AG09319 (cell line): Measurements from ENCODE around the gene LIMCH1.

Source experiments
- DNase-seq: peaks from one replicate; pipeline ENCODE4 v3.0.0-alpha.2; 2010; ENCODE audit warnings: low read depth; ENCODE audit errors: extremely low read depth
- TF ChIP-seq, protein P1 (sequence below): IDR thresholded peaks from 2 replicates; pipeline ENCODE4 v1.5.1; 2011; ENCODE audit warnings: low read depth, mild to moderate bottlenecking, inconsistent platforms, low read length, moderate library complexity

Gene LIMCH1

DNA sequence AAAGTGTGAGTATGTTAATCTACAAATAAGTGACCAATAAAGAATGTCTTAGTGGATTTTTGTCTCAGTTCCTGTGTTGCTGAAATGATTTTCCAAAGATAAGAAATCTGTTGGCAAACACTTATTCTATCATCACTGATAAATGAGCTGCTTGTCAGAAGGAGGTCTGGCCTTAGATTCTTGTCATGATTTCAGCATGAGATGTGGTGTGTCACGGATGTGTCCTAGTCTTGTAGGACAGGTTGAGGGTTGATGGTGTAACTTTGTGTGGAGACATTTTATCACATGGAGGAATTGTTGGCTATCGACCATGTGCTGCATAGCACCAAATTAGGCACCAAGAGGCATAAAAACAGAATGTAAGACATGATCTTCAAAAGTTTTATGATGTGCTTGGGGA is 31.8 kb upstream of the LIMCH1 start:
- DNase-seq = no peak
- TF ChIP-seq, protein P1, sequence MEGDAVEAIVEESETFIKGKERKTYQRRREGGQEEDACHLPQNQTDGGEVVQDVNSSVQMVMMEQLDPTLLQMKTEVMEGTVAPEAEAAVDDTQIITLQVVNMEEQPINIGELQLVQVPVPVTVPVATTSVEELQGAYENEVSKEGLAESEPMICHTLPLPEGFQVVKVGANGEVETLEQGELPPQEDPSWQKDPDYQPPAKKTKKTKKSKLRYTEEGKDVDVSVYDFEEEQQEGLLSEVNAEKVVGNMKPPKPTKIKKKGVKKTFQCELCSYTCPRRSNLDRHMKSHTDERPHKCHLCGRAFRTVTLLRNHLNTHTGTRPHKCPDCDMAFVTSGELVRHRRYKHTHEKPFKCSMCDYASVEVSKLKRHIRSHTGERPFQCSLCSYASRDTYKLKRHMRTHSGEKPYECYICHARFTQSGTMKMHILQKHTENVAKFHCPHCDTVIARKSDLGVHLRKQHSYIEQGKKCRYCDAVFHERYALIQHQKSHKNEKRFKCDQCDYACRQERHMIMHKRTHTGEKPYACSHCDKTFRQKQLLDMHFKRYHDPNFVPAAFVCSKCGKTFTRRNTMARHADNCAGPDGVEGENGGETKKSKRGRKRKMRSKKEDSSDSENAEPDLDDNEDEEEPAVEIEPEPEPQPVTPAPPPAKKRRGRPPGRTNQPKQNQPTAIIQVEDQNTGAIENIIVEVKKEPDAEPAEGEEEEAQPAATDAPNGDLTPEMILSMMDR = no peak

DNA sequence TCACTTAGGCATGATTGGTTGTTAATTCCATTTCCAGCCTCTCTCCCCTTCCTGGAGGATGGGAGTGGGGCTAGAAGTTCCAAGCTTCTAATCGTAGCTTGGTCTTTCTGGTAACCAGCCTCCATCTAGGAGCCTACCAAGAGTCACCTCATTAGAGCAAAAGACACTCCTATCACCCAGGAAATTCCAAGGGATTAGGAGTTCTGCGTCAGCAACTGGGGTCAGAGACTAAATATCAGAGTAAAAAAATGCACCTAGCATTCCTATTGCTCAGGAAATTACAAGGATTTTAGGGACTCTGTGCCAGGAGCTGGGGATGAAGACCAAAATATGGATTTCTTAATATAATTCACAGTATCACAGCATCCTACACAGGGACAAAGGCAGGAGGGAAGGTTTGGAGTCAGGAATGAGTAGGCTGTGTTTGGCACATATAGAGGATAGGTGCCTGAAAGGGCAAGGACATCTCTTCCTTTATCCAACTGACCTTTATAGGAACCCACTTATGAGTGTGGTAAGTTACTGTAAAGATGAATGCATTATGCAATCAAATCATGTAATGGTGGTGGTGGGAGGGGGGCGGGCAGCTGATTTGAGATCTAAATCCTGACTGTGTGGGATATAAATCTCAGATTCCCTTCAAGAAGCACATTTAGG is 30.5 kb upstream of the LIMCH1 start:
- TF ChIP-seq, protein P1 = no peak
- DNase-seq = no peak

DNA sequence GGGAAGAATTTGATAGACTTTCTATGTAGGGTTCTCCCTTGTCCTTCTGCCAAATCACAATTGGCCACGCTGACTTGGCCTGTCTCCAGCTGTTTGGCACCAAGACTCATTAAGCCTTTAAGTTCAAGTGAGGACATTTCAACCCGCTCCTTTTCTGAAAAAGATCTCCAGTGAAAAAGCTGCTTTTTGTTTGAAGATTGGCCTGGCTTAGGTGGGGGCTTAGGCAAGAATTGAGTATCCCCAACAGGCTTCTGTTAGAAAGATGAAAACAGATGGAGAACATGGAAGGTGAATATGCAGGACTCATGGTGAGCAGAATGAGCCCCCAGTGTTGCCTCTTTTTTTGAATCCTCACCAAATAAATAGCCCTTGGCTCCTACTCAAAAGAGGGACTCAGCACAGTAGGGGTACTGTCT is 28.5 kb upstream of the LIMCH1 start:
- no peak for DNase-seq
- TF ChIP-seq, protein P1 = no peak

DNA sequence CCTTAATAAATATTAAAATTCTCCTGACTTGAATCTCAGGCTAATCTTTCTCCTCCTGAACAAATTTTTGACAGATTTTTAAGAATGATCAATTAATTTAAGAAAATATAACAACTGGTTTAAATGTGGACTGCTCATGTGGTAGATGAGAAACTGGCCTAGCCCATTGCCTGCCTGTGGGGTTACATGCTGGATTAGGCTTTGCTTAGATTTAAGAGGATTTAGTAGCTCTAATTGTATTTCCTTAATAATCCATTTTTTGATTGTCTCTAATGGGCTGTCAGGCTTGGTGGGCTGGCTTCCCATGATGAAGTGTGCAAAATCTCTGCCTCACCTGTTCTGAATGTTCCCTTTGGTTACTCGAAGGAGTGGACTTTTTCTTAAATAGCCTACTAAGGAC is 27.8 kb upstream of the LIMCH1 start:
- DNase-seq = no peak
- TF ChIP-seq, protein P1 = no peak

DNA sequence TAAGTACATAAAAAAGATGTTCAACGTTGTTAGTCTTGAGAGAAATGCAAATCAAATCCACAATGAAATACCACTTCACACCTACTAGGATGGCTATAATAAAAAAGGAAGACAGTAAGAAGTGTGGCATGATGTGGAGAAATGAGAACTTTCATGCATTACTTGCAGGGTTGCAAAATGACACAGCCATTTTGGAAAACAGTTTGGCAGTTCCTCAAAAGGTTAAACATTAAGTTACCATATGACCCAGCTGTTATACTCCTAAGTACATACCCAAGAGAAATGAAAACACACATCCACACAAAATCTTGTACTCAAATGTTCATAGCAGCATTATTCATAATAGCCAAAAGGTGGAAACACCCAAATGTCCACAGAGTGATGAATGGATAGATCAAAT is 25.8 kb upstream of the LIMCH1 start:
- no peak for DNase-seq
- TF ChIP-seq, protein P1 = no peak

DNA sequence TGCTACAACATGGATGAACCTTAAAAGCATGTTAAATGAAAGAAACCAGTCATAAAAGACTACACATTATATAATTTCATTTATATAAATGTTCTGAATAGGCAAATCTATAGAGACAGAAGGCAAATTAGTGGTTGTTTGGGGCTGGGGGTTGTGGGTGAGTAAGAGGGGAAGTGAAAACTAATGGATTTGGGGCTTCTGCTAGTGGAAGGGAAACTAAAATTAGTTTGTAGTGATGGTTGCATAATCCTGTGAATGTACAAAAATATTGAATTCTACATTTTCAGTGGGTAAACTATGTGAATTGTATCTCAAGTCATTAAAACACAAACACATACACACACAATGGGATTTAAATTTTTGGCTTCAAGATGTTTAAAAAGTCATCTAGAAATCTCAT is 25.4 kb upstream of the LIMCH1 start:
- no peak for DNase-seq
- TF ChIP-seq, protein P1 = no peak

DNA sequence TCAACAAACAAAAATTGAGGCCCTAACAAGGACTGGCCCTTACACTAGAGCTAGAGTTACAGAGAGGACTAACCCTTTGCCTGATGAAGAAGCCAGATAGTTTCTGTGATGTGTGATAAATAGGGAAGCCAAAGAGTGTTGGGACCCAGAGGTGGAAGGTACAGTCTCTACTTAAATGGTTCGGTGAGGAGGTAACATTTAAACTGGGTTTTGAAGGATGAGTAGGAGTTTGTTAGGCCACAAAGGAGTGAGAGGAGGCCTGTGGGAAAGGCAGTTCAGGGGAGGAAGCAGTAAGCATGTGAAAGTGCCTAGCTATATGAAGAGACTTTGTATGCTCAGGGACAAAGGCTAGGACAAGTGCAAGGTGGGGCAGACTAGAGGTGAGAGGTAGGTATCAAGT is 23.8 kb upstream of the LIMCH1 start:
- TF ChIP-seq, protein P1 = no peak

More for the DNA sequence above, 23.8 kb upstream of the LIMCH1 start:
- DNase-seq = no peak
